Tibial nerve (tissue), 4 donors: ENCODE results near the gene B4GALT5. TPM values are rescaled to one million over a fixed set of nuclear protein-coding genes. Genes with fewer than 3 reads are reported as not detected.

Experiments
- DNase-seq, 2 donors: peaks; one replicate each; pipeline ENCODE4 v3.0.0-alpha.2; 2019; ENCODE audit warnings: low spot score in 2 of 2
- H3K27ac ChIP-seq, 4 donors: fragments of 200-600 bp; sonication (generic) in 3 of 4; one replicate each; pipeline ENCODE4 v1.5.1; 2017 to 2019; ENCODE audit warnings: mild to moderate bottlenecking in 1 of 4
- H3K27me3 ChIP-seq, 2 donors: fragments of 200-600 bp; sonication (generic) in 1 of 2; one replicate each; pipeline versions ENCODE4 v1.5.1 to v1.6.0; 2017 to 2019
- H3K36me3 ChIP-seq, 3 donors: fragments of 200-600 bp; sonication (generic); one replicate each; pipeline ENCODE4 v1.5.1; 2018 to 2019
- H3K4me1 ChIP-seq, 4 donors: fragments of 200-600 bp; sonication (generic) in 3 of 4; one replicate each; pipeline ENCODE4 v1.5.1; 2017 to 2019
- H3K4me3 ChIP-seq, 4 donors: fragments of 200-600 bp; sonication (generic) in 3 of 4; one replicate each; pipeline ENCODE4 v1.5.1; 2017 to 2019; ENCODE audit warnings: mild to moderate bottlenecking in 1 of 4, moderate library complexity in 1 of 4
- H3K9me3 ChIP-seq, 4 donors: fragments of 200-600 bp; sonication (generic) in 3 of 4; one replicate each; pipeline ENCODE4 v1.5.1; 2017 to 2019
- EP300 ChIP-seq, 2 donors: sonication (generic); formaldehyde crosslinking; IDR thresholded peaks; one replicate each; pipeline ENCODE4 v1.6.1; 2017; ENCODE audit warnings: antibody characterized with exemption in 2 of 2, mild to moderate bottlenecking in 1 of 2
- POLR2A ChIP-seq, 2 donors: fragments of 450-650 bp; IDR thresholded peaks; one replicate each; pipeline ENCODE4 v1.6.1; 2017; ENCODE audit warnings: antibody characterized with exemption in 2 of 2, mild to moderate bottlenecking in 2 of 2, moderate library complexity in 2 of 2
- WGBS, 2 donors: methylation state at CpG; one replicate each; pipeline ENCODE4 v1.1.5; 2018; 5-methylcytosine and 5-hydroxymethylcytosine counted together
- total RNA-seq, 4 donors: library from RNA; depleted of rRNA; stranded (reverse); fragments of >200 nt; gene quantifications; one replicate each; pipeline ENCODE4 v1.1.0, GENCODE V29; 2016
- TF ChIP-seq, protein P1 (sequence below), 5 experiments: fragments of 200-600 bp in 3 of 5; fragments of 450-650 bp in 2 of 5; sonication (generic) in 3 of 5; IDR thresholded peaks; one replicate each; pipeline ENCODE4 v1.5.1; 2016 to 2019; ENCODE audit warnings: antibody characterized with exemption in 5 of 5, mild to moderate bottlenecking in 3 of 5, moderate library complexity in 2 of 5

B4GALT5 gene
- total RNA-seq, 4 donors from 2014 or later = 13.6 to 25.2 (median 20.7) TPM

DNA sequence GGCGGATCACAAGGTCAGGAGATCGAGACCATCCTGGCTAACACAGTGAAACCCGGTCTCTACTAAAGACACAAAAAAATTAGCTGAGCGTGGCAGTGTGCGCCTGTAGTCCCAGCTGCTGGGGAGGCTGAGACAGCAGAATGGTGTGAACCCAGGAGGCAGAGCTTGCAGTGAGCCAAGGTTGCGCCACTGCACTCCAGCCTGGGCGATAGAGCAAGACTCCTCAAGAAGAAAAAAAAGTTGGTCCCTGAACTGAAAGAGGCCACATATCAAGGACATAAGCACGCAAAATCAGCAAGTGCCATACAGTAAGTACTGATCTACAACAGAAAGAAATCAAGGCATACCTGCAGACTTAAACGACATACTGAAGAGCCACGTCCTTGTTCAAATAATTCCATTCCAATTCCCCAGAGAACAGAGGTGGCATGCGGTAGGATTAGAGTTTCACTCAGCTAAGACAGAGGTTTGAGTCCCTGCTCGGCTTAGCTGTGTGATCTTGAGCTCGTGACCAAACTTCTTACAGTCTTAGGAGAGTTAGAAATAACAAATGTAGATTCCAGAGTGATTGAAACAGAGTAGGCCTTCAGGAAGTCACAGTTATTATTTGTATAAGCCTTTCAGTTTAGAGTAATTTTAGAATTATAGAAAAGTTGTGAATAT, 29.2 kb downstream of the B4GALT5 start:
- Histone ChIP-seq H3K4me3 (no peak overlapping the region), H3K4me1 (peaks cover 0 to 84% (median 43%) of the 10 kb centered on the region in 4 donors), H3K27ac (peak overlapping the region in 1 of 4 donors; percentile 33), H3K9me3 (no peaks in the 10 kb centered on the region), H3K27me3 (no peaks in the 10 kb centered on the region), H3K36me3 (peaks cover 0 to 6% (median 0%) of the 10 kb centered on the region in 3 donors)
- no peak for DNase-seq
- WGBS, 2 donors = 77 to 80% methylated on average over 13 of the region's 13 CpGs
- TF ChIP-seq, protein P1, sequence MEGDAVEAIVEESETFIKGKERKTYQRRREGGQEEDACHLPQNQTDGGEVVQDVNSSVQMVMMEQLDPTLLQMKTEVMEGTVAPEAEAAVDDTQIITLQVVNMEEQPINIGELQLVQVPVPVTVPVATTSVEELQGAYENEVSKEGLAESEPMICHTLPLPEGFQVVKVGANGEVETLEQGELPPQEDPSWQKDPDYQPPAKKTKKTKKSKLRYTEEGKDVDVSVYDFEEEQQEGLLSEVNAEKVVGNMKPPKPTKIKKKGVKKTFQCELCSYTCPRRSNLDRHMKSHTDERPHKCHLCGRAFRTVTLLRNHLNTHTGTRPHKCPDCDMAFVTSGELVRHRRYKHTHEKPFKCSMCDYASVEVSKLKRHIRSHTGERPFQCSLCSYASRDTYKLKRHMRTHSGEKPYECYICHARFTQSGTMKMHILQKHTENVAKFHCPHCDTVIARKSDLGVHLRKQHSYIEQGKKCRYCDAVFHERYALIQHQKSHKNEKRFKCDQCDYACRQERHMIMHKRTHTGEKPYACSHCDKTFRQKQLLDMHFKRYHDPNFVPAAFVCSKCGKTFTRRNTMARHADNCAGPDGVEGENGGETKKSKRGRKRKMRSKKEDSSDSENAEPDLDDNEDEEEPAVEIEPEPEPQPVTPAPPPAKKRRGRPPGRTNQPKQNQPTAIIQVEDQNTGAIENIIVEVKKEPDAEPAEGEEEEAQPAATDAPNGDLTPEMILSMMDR (IDR thresholded peaks at IDR 0.05) = no peak
- TF ChIP-seq EP300 (IDR thresholded peaks at IDR 0.05) = no peak
- no peak for TF ChIP-seq POLR2A (IDR thresholded peaks at IDR 0.05)

DNA sequence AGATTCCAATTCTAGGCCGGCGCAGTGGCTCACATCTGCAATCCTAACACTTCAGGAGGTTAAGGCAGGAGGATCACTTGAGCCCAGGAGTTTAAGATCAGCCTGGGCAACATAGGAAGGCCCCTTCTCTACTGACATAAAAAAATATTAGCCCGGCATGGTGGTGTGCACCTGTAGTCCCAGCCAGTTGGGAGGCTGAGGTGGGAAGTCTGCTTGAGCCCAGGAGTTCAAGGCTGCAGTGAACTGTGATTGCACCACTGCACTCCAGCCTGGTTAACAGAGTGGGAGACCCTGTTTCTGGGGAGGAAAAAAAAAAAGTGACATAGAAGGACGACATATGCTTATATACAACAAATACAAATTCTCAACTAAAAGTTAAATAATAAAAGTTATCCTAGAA, 30.9 kb downstream of the B4GALT5 start:
- TF ChIP-seq, protein P1 (IDR thresholded peaks at IDR 0.05) = no peak
- no peak for TF ChIP-seq POLR2A (IDR thresholded peaks at IDR 0.05)
- TF ChIP-seq EP300 (IDR thresholded peaks at IDR 0.05) = no peak
- peaks cover 0 to 86% (median 52%) of the 10 kb centered on the region in 4 donors for H3K4me1 ChIP-seq
- DNase-seq = no peak
- WGBS, 2 donors = 90 to 92% methylated on average over 4 of the region's 4 CpGs
- H3K36me3 ChIP-seq = peaks cover 0 to 6% (median 0%) of the 10 kb centered on the region in 3 donors
- H3K4me3 ChIP-seq = no peak overlapping the region
- H3K27ac ChIP-seq = no peak overlapping the region
- no peaks in the 10 kb centered on the region for H3K27me3 ChIP-seq
- no peaks in the 10 kb centered on the region for H3K9me3 ChIP-seq

DNA sequence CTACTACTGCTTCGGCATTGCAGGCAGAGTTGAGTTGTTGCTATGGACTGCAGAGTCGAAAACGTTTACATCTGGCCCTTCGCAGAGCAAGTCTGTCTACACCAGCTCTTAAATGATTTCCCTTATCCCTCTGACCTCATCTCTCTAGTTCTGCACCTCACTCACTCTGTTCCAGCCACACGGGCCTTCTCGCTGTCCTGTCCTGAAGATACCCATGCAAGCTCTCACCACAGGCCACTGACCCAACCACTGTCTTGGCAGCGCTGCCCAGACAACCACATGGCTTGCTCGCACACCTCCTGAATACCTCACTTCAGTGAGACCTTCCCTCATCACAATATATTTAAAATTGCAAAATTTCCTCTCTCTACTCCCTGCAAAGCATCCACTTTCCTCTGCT, 31.4 kb downstream of the B4GALT5 start:
- H3K27me3 ChIP-seq = no peaks in the 10 kb centered on the region
- peaks cover 0 to 6% (median 0%) of the 10 kb centered on the region in 3 donors for H3K36me3 ChIP-seq
- H3K9me3 ChIP-seq = no peaks in the 10 kb centered on the region
- H3K4me1 ChIP-seq = peaks cover 0 to 86% (median 52%) of the 10 kb centered on the region in 4 donors
- no peak overlapping the region for H3K4me3 ChIP-seq
- DNase-seq = no peak
- no peak overlapping the region for H3K27ac ChIP-seq
- TF ChIP-seq POLR2A (IDR thresholded peaks at IDR 0.05) (no peak), EP300 (IDR thresholded peaks at IDR 0.05) (no peak)
- TF ChIP-seq, protein P1 (IDR thresholded peaks at IDR 0.05) = no peak
- 91 to 94% methylated on average over 8 of the region's 8 CpGs for WGBS, 2 donors

DNA sequence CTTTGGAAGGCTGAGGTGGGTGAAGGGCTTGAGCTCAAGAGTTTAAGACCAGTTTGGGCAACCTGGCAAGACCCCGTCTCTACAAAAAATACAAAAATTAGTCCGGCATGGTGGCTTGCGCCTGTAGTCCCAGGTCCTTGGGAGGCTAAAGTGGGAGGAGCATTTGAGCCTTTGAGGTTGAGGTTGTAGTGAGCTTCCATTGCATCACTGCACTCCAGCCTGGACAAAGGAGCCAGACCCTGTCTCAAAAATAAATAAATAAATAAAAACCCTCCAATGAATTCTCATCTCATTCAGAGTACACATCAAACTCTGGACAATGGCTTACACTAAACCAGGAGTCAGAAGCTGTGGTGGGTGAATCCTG, 31.8 kb downstream of the B4GALT5 start:
- no peak overlapping the region for H3K27ac ChIP-seq
- 97 to 99% methylated on average over 3 of the region's 3 CpGs for WGBS, 2 donors
- peaks cover 0 to 86% (median 54%) of the 10 kb centered on the region in 4 donors for H3K4me1 ChIP-seq
- H3K27me3 ChIP-seq = no peaks in the 10 kb centered on the region
- peaks cover 0 to 6% (median 0%) of the 10 kb centered on the region in 3 donors for H3K36me3 ChIP-seq
- H3K9me3 ChIP-seq = no peaks in the 10 kb centered on the region
- DNase-seq = no peak
- TF ChIP-seq EP300 (IDR thresholded peaks at IDR 0.05) = no peak
- TF ChIP-seq, protein P1 (IDR thresholded peaks at IDR 0.05) = no peak
- no peak for TF ChIP-seq POLR2A (IDR thresholded peaks at IDR 0.05)
- H3K4me3 ChIP-seq = no peak overlapping the region

DNA sequence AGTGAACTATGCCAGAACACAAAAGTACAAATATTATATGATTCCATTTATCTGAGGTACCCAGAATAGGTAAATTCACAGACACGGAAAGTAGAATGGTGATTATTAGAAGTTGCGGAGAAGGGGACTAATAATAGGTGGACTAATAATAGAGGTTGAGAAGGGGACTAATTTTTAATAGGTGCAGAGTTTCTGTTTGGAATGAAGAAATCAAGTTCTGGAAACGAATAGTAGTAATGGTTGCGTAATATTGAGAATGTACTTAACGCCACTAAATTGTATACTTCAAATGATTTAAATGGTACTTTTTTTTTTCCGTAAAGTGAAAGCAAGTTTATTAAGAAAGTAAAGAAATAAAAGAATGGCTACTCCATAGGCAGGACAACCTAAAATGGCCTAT, 33.2 kb downstream of the B4GALT5 start:
- H3K4me1 ChIP-seq = peaks cover 0 to 86% (median 53%) of the 10 kb centered on the region in 4 donors
- no peak for TF ChIP-seq POLR2A (IDR thresholded peaks at IDR 0.05)
- TF ChIP-seq, protein P1 (IDR thresholded peaks at IDR 0.05) = no peak
- TF ChIP-seq EP300 (IDR thresholded peaks at IDR 0.05) = no peak
- WGBS, 2 donors = 67% methylated on average over 6 of the region's 6 CpGs

More for the DNA sequence above, 33.2 kb downstream of the B4GALT5 start:
- Histone ChIP-seq H3K36me3 (peaks cover 0 to 6% (median 0%) of the 10 kb centered on the region in 3 donors), H3K27me3 (no peaks in the 10 kb centered on the region), H3K9me3 (no peaks in the 10 kb centered on the region), H3K4me3 (no peak overlapping the region), H3K27ac (no peak overlapping the region)
- DNase-seq = no peak
